ENCODE data around the gene CFAP46.

Gene CFAP46

DNA sequence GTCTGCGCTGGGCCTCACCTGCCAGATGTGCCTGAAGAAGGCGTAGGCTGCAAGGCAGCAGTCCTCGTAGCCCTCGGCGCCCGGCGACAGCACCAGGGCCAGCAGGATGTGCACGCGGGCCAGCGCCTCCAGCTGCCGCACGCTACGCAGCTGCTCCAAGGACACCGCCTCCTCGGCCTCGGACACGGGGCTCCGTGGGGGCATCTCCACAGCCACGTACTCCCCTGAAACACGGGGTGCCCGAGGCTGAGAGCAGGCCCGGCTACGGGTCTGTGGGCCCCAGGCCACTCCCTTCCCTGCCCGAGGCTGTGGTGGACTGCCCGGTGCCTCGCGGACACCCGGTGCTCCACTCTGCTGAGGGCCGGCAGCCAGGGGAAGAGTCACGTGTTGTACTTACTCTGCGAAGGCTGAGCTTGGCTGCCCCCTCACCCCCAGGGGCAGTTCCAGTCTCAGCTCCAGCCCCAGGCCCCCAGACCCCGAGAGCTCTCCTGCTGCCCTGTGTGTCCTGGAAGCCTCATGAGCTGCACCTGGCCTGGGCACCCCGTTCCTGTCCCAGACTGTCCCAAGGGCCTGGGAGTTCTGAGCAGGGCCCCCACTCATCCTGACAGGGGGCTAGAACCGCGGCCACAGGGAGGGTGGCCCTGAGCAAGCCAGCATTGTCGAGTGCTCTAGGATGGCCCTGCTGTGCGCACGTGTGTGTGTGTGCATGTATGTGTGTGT is 62.8 kb downstream of the CFAP46 start:
- no peak for DNase-seq (ENCODE audit: low spot score)

DNA sequence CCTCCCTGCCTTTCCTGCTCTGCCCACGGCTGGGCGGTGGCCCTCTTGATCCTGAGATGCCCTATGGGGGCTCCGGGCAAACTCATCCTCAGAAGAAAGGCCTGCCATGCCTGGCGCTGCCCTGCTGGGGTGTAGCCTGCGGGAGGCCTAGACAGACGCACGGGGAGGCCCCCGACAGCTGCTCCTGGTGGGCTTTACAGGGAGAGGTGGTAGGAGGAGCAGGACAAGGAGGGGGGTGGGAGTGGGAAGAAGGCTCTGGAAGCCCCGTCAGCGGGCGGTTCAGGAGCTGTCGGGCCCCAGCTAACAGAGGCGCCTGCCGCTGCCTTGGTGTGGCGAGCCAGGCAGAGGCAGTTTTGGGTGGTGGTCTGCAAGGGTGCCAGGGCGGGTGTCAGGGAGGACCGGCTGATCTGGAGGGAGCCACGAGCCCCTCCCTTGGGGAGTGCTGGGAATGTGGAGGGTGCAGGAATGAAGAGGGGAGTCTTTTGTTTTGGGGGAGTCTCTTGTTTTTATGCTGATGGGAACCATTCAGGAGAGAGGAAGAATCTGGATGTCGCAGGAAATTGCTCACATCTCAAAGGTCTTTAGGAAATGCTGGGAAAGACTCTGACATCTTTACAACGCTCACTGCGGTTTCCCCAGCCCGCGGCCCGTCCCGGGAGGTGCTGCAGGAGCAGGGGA is 63.5 kb downstream of the CFAP46 start:
- DNase-seq (ENCODE audit: low spot score), result no peak

DNA sequence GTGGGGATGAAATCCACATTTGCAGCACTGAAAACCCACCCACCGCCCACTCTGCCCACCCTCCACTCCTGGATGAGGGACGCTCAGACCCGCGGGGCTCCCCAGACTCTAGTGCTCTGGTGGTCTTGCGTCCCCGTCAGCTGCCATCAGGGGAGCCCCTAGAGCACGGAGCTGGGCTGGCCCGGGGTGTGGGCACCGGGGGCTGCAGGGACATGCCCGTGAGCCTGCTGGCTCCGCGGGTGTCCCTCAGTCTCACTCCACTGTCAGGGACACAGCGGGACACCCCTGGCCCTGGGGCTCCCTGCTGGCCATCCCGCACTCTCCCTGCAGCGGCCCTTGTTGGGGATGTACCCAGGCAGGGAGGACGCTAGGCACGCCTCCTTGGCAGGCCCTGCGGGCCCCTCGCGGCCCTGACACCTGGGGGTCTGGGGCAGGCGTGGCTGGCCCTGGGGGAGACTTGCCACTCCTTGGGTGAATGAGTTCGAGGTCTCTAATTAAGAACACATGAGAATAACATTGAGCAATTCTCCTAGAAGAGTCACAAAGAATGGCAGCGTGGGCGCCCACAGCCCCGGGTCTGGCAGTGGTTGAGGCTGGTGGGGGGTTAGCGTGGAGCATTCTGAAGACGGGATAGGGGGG is 64.2 kb downstream of the CFAP46 start:
- DNase-seq (ENCODE audit: low spot score), result no peak

DNA sequence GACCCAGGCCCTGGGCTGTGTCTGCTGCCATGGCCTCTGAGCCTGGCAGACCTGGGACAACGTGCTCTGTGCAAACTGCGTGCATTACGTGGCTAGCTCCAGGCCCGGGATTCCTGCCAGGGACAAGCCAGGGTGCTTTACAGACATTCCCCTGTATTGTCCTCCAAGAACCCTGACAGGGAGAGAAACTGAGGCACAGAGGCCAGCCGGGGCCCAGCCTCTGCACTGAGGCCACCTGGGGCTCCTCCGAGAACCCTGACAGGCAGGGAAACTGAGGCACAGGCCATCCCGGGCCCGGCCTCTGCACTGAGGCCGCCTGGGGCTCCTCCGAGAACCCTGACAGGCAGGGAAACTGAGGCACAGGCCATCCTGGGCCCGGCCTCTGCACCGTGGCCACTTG is 64.9 kb downstream of the CFAP46 start:
- DNase-seq (ENCODE audit: low spot score), result no peak

DNA sequence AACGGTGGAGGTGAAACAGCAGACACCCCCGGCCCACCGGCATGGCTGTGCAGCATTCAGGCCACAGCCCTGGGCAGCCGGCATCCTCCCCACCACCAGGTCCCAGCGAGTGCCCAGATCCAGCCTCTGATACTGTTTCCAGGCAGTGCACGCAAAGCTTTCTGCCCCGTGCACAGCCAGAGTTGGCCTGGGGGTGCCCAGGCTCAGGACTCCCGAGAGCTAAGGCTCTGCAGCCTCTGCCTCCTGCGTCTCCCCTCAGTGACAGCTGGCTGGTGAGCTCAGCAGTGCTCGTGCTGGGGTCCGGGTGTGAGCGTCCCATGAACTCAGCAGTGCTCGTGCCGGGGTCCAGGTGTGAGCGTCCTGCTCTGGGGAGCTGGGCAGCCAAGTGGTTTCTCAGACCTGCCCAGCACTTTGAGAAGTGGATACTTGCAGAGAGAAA is 65.4 kb downstream of the CFAP46 start:
- no peak for DNase-seq (ENCODE audit: low spot score)

DNA sequence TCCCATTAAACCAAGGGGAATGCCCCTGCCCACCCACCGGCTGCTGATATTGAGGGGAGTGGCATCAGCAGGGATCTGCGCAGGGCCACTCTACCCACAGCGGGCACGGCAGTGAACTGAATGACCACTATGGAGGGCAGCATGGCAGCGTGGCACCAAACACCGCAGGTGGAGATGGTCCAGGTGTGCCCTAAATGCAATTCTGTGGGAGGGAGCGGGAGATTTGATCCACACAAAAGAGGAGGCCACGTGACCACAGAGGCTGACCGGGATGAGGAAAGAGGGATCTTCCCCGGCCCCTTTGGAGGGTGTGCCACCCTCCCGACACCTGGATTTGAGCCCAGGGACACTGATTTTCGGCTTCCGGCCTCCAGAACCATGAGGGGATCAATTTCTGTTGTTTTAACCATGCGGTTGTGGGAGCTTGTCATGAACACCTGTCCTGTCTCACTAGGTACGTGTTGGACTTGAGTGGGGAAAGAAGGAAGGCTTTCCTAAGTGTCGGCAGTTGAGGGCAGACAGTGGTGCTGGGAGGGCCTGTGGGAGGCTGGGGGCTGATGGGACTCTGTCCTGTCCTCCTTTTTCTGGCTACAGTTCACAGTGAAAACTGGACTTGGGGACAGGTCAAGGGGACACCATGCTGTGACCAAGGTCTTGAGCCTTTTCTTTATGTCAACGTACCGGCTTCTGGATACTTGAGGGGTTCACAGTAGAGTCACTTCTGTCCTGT is 66.1 kb downstream of the CFAP46 start:
- no peak for DNase-seq (ENCODE audit: low spot score)

DNA sequence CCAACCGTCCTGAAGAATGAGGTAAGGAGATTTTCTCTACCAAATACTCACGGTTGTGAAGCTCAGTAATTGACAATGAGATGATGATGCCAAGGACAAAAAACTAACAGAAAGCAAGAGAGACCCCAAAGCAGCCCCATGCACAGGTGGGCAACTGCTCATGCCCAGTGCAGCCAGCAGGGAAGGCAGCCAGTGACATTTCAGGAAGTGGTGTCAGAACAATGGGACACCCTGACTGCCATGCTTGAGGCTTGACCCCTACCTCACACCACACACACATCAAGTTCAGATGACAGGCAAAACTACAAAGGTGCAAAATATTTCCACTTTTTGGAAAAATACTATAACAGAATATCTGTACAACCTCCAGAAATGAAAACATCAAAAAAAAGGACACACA is 66.9 kb downstream of the CFAP46 start:
- DNase-seq (ENCODE audit: low spot score), result no peak

DNA sequence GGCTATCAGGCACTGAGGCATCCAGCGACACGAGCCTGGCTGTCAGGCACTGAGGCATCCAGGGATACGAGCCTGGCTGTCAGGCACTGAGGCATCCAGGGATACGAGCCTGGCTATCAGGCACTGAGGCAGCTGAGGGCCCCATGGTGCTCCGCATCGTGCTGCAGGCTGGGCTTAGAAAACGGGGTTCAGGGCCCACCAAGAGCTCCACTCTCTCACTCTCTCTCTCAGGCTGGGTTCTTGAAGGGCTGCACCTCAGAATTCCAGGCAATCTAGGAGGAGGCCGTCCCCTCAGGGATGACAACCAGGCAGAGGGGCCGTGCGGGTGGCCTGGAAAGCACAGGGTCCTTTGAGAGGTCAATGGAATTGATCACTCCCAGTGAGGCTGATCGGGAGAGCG is 69.0 kb downstream of the CFAP46 start:
- DNase-seq (ENCODE audit: low spot score), result no peak

DNA sequence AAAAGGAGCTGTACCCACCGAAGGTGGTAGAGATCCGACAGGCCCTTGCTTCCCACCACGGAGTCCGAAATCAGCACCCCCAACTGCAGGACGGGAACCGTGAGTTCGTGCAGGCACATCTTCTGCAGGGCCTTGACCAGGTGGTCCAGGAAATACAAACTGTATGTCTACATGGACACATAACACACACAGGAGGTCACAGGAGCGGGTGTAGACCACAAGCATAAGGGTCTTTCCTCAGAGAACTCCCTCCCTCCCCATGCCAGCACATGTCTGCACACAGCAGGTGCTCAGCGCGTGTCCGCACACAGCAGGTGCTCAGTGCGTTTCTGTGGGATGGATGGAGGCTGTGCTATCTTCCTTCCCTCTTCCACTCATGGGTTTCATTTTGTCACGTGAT is 69.7 kb downstream of the CFAP46 start:
- no peak for DNase-seq (ENCODE audit: low spot score)

DNA sequence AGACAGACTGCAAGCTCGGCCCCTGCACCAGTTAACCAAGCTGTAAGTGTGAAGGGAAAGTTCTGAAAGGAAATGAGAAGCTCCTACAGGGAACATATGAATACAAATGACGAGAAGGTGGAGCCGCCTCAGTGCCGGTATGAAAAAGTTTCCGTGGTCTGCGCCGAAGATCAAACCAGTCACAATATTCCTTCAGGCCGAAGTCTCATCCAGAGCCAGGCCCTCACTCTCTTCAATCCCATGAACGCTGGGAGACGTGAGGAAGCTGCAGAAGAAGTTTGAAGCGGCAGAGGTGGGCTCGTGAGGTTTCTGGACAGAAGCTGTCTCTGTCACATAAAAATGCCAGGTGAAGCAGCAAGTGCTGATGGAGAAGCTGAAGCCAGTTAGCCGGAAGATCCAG is 71.9 kb downstream of the CFAP46 start:
- DNase-seq (ENCODE audit: low spot score), result no peak

DNA sequence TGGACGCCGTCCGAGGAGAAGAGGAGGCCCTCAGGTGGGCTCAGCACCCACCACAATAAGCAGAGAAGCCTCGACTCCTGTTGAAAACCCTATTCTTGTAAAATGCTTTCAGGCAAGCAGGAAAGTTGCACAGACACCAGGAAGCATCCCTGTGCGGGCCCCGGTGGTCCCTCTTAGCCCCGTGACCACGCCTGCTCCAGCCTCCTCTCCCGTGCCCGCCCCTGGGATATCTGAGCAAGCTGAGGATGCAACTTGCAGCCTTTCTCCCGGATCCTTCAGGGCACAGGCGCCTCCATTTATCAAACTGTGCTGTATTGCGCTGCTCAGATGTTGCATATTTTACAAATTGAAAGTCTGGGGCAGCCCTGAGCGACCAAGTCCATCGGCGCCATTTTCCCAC is 72.7 kb downstream of the CFAP46 start:
- DNase-seq (ENCODE audit: low spot score), result no peak

DNA sequence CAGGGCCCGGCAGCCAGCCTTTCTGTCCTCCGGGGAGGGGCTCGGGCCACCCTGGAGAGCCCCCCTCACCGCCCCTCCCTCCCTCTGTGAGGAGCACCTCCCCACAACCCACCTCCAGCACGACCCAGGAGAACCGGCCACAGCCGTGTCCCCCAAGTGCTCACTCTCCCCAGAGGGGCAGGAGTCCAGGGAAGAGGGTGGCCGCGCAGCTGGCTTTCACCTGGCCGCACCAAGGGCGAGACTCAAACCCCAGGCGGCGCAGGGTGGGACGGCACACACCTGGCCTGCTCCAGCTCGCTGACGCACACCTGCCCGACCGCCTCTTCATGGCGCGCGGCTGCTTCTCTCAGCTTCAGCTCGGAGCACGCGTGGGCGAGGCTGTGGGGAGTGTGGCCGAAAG is 73.4 kb downstream of the CFAP46 start:
- no peak for DNase-seq (ENCODE audit: low spot score)

DNA sequence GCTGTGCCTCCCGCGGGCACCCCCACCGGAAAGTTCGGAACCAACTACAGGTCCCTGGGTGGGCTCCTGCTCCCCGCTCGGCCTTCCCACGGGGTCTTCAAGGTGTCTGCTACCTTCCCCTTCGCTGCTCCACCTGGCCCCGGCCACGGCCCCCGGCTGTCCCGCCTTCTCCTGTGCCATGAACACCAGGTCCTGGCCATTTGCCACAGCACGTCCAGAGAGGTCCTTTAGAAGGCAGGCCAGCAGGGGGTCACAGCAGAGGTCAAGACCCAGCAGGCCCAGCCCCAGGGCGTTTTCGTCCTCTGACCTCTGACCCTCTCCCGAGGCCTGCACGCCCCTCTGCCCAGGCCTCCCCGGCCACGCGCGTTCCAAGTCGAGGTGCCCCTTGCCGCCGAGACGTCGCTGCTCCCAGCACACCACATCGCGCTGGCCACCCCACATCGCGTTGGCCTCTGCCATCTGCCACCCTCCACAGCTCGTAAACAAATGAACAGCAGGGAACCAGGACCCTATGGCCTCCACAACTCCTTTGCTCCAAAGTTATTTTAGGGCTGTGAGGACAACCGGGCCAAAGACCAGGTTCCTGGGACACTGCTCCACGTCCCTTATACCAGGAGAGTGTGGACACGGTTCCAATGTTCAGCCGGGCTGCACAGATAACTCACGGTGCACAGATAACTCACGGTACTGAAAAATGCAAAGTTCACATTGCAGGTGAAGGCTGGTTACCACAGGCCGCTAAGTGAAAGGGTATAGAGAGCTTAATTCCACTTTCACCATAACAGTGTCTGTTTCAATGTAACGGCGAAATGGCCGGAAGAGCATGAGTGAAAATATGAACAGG is 74.3 kb downstream of the CFAP46 start:
- DNase-seq (ENCODE audit: low spot score), result no peak

DNA sequence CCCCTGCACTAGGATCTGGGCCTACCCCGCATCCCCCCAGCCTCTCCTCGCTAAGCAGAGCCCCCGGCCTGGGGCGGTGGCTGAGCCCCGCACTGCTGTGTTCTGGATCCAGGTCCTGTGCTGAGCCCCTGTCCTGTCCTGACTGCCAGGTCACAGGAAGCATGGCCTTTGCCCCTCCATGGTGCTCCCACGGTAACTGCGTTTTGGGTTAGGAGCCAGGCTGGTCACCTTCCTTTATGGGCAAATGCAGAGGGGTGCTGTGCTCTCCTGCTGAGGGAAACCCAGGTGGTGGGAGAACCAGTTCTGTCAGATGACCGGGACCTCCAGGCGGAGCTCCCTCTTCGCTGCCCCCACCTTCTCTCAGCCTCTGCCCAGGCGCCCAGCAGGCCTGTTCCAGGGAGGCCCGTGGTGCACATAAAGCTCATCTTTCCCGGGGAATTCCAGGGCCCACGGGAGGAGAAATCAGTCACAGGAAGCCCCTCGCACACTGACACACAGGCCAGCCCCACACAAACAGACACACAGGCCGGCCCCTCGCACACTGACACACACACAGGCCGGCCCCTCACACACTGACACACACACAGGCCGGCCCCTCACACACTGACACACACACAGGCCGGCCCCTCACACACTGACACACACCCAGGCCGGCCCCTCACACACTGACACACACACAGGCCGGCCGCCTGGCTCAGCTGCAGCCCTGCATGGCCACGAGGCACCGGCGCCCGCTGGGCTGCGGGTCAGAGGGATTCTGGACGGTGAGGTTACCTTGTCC is 75.6 kb downstream of the CFAP46 start:
- DNase-seq (ENCODE audit: low spot score), result no peak

DNA sequence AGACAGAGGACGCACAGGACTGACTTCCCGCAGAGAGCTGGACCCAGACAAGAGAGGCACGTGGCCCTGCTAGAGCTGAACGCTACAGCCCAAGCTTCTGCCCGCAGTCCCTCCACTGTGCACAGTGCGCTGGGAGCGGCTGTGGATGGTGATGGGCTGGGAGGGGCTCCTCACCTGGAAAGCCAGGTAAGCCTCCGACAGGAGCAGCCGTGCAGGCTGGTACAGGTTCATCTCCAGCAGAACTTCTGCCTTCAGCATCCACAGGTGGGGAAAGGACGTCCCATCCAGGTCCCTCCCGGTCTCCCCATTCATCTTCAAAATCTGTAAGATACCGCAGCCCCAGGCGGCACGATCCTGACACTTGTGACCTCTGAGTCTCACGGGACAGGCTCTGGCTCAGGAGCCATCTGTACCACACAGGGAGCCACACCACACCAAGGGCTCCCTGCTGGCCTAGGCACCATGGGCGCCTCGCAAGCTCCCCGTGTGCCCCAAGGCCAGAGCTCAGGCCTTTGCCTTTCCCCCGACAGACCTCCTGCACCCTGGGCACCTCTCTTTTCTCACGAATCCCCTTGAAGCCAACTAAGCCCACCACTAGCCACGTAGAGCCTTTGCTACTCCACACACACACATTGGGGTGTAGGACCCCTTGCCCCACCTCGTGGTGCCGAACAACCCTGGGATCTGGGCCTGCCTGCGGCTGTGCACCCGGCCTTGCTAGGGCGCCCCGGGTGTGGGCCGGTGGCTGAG is 76.3 kb downstream of the CFAP46 start:
- no peak for DNase-seq (ENCODE audit: low spot score)

DNA sequence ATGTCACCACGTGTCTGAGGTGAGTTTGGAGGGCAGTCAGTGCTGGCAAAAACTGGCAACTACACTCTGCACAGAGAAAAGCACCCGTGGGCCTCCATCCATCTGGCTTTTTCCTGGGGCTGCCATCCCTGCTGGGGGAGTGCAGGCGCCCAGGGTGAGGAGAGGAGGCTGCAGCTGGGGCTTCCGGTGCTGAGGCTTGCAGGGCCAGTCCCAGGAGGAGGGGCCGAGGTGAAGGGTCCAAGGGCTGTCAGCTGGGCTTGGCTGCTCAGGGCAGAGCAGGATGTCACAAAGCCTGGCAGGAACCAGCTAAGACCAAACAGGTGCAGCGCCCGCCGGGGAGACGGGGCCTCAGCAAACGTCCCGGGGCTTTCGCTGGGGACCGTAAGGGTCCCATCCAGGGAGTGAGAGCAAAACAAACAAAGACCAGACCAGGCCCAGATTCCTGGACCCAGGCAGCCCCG is 77.2 kb downstream of the CFAP46 start:
- DNase-seq (ENCODE audit: low spot score), result no peak

DNA sequence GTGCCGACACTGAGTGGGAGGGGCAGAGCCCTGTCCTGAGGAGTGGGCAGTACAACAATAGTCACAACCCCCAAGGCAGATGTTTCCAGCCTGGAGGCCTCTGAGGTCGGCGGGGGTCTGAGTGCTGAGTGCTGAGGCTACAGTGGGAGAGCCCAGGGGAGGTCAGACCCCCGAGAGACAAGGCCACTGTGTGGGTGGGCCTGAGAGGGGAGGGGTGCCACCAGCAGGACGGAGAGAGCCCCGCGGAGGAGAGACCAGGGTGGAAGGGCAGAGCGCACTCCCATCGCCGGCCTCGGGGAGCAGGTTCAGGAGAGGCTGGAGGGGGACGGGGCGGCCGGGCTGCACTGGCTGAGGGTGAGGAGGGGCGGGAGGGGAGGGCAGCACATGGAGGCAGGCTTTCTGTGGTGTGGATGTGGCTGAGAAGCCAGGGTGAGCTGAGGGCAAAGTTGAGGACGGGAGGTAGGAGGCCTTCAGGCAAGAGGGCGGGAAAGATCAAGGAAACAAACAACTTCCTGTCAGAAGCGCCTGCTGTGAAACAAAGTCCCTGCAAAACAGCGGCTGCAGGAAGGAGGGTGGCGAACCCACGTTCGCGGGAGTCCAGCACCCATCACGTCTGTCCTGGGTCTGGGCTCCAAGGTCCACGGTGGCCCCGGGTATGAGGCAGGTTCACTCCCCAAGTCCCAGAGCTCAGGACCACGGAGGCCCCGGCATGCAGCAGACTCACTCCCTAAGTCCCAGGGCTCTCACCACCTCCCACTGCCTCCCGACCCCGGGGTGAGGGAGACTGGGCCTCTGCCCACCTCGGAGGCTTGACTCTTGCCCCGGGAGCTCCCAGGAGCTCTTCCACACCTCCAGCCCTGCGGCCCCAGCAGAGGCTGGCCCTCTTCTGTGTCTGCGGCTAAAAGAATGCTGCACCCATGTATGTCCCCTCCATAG is 79.6 kb downstream of the CFAP46 start:
- DNase-seq (ENCODE audit: low spot score), result no peak

DNA sequence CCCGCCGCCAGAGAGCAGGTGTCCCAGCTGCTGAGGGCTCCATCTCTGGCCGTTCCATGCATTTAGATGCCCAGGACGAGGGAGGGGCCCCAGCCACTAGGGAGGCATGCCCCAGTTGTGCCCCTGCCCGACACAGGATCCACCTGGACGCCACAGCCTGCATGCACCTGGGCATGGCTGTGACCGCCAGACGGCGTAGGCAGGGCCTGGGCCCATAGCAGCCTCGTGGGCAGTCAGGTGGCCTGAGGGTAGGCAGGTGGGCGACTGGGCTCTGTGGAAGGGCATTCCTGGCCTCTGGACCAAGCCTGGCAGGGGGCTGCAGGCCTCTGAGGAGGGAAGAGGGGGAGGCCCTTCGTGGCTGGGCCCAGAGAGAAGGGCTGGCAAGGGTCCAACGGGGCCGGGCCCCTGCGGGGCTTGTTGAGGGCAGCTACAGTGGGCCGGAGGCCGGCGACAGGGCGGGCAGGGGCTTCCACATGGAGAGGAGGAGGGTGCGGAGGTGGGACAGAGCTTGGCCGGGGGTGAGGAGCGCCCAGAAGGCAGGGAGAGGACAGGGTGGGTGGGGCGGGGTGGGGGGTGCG is 80.4 kb downstream of the CFAP46 start:
- no peak for DNase-seq (ENCODE audit: low spot score)

All from hematopoietic multipotent progenitor cell treated with erythropoietin and hydrocortisone succinate and interleukin-3 and kit ligand, for 17 days (in vitro differentiated cells).